WERI-Rb-1 (cell line): ENCODE data around the gene C17orf107.
A peak's percentile ranks its signal among the peaks of the same experiment; 100 is the strongest.

Source experiments
- DNase-seq: peaks from one replicate; pipeline ENCODE4 v3.0.0-alpha.2; 2020
- H3K27ac ChIP-seq: fragments of 250-450 bp; sonication (Bioruptor Pico); 2 replicates; pipeline ENCODE4 v1.5.1; 2020; ENCODE audit warnings: mild to moderate bottlenecking, moderate library complexity
- H3K27me3 ChIP-seq: fragments of 250-450 bp; sonication (Bioruptor Pico); 2 replicates; pipeline ENCODE4 v1.5.1; 2021; ENCODE audit warnings: mild to moderate bottlenecking, low read depth, moderate library complexity; ENCODE audit not compliant: insufficient read depth, severe bottlenecking
- H3K36me3 ChIP-seq: fragments of 250-450 bp; sonication (Bioruptor Pico); 2 replicates; pipeline ENCODE4 v1.5.1; 2020; ENCODE audit warnings: mild to moderate bottlenecking, moderate library complexity
- H3K4me3 ChIP-seq: 2 replicates; pipeline ENCODE4 v1.5.1; 2011; ENCODE audit warnings: low read depth, mild to moderate bottlenecking, control low read depth, low read length
- H3K9me3 ChIP-seq: fragments of 250-450 bp; sonication (Bioruptor Pico); 2 replicates; pipeline ENCODE4 v1.5.1; 2021; ENCODE audit warnings: mild to moderate bottlenecking, moderate library complexity; ENCODE audit not compliant: severe bottlenecking
- TF ChIP-seq, protein P1 (sequence below): IDR thresholded peaks from 2 replicates; pipeline ENCODE4 v1.5.1; 2011; ENCODE audit warnings: low read depth, mild to moderate bottlenecking, control low read depth, inconsistent platforms, low read length

The C17orf107 gene

DNA sequence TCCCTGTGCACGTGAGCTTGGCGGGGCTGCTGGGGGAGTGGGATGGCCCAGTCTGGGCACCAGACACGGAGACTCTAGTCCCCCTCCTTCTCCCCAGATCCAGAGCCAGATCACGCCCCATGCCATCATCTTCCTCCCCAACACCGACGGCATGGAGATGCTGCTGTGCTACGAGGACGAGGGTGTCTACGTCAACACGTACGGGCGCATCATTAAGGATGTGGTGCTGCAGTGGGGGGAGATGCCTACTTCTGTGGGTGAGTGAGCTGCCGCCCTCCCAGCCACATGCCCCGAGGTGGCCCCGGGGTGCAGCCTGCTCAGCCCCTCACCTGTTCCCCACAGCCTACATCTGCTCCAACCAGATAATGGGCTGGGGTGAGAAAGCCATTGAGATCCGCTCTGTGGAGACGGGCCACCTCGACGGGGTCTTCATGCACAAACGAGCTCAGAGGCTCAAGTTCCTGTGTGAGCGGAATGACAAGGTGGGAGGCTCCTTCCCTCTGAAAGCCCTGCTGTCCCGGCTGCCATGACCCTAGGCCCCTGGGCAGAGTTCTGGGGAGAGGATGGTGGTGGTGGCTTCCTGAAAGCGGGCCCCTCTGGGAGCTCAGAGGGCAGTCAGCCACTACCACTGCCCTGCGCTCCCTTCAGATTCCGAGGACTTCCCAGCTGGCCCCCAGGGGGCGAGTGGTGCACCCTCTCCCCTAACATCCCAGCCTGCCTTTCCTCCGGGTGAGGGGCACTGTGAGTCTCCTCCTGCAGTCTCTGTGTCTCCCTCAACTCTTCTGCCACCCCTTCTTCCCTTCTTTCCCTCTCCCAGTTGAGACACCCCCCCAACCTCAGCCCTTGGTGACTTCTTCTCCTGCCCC, 2.8 kb upstream of the C17orf107 start:
- no peaks in the 10 kb centered on the region for H3K9me3 ChIP-seq
- no peaks in the 10 kb centered on the region for H3K27me3 ChIP-seq
- peaks cover 94% of the 10 kb centered on the region for H3K36me3 ChIP-seq
- no peak overlapping the region for H3K4me3 ChIP-seq
- no peak for DNase-seq
- TF ChIP-seq, protein P1, sequence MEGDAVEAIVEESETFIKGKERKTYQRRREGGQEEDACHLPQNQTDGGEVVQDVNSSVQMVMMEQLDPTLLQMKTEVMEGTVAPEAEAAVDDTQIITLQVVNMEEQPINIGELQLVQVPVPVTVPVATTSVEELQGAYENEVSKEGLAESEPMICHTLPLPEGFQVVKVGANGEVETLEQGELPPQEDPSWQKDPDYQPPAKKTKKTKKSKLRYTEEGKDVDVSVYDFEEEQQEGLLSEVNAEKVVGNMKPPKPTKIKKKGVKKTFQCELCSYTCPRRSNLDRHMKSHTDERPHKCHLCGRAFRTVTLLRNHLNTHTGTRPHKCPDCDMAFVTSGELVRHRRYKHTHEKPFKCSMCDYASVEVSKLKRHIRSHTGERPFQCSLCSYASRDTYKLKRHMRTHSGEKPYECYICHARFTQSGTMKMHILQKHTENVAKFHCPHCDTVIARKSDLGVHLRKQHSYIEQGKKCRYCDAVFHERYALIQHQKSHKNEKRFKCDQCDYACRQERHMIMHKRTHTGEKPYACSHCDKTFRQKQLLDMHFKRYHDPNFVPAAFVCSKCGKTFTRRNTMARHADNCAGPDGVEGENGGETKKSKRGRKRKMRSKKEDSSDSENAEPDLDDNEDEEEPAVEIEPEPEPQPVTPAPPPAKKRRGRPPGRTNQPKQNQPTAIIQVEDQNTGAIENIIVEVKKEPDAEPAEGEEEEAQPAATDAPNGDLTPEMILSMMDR: peak; percentile 27; the same call in 1 of the 2 replicates
- H3K27ac ChIP-seq: peak overlapping the region; percentile 63

- TF ChIP-seq, protein P1: no peak
- Histone ChIP-seq H3K4me3 (no peak overlapping the region), H3K27me3 (no peaks in the 10 kb centered on the region), H3K9me3 (no peaks in the 10 kb centered on the region), H3K27ac (peak overlapping the region; percentile 63), H3K36me3 (peaks cover 94% of the 10 kb centered on the region)
- no peak for DNase-seq
These were observed 2.1 kb upstream of the C17orf107 start for GRCh38 chr17:4897198-4897687.

DNA sequence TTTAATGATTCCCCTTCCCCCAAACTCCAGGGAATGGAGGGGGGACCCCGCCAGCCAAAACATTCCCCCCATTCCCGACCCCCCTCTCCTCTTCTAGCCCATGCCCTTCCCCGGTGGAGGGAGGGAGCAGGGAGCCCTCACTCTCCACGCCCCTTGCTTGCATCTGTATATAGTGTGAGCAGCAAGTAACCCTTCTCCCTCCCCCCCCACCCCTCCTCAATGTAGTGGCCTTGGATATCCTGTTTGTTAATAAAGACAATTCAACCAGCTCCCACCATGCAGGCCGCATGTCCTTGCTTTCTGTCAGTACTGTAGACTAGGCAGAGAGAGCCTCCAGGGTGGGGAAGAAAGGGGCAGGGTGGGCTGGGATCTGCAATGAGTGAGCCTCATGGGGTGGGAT, 1.6 kb upstream of the C17orf107 start:
- Histone ChIP-seq H3K27ac (peak overlapping the region; percentile 21), H3K27me3 (no peaks in the 10 kb centered on the region), H3K4me3 (no peak overlapping the region), H3K36me3 (peaks cover 89% of the 10 kb centered on the region), H3K9me3 (no peaks in the 10 kb centered on the region)
- TF ChIP-seq, protein P1: no peak
- no peak for DNase-seq

- no peaks in the 10 kb centered on the region for H3K27me3 ChIP-seq
- no peak overlapping the region for H3K4me3 ChIP-seq
- no peak for DNase-seq
- H3K27ac ChIP-seq: peak overlapping the region; percentile 21; the same call in 1 of the 2 replicates
- H3K36me3 ChIP-seq: peaks cover 83% of the 10 kb centered on the region
- H3K9me3 ChIP-seq: no peaks in the 10 kb centered on the region
- TF ChIP-seq, protein P1: no peak
These were observed 985 bp upstream of the C17orf107 start for GRCh38 chr17:4898351-4898750.

GRCh38 chr17:4898927-4899326, 409 bp upstream of the C17orf107 start:
- Histone ChIP-seq H3K36me3 (peaks cover 77% of the 10 kb centered on the region), H3K27me3 (no peaks in the 10 kb centered on the region), H3K9me3 (no peaks in the 10 kb centered on the region), H3K4me3 (no peak overlapping the region), H3K27ac (no peak overlapping the region)
- TF ChIP-seq, protein P1: no peak
- DNase-seq: no peak
